ENCODE data around the gene HLA-A.

Gene HLA-A

GRCh38 chr6:29990931-29991330, 48.6 kb downstream of the HLA-A start:
- no peak for DNase-seq (ENCODE audit: low read depth)

GRCh38 chr6:29992807-29993206, 50.5 kb downstream of the HLA-A start:
- DNase-seq (ENCODE audit: low read depth), result peak; percentile 65

GRCh38 chr6:29994826-29995225, 52.5 kb downstream of the HLA-A start:
- no peak for DNase-seq (ENCODE audit: low read depth)

- DNase-seq (ENCODE audit: low read depth), result peak; percentile 41
Observed at GRCh38 chr6:29995340-29995777, 53.0 kb downstream of the HLA-A start.
